Motor neuron (in vitro differentiated cells): ENCODE results near the gene LASP1NB.

Experiments
- ATAC-seq, 8 experiments: fragments of 200-7000 bp; cut with Tn5 transposase; replicated peaks in 6 of 8; 2 replicates each; pipeline ENCODE4 v1.8.0; 2021; ENCODE audit warnings: mild to moderate bottlenecking in 8 of 8, moderate library complexity in 8 of 8
- H3K27ac ChIP-seq, 2 donors: fragments of 250-450 bp; sonication (Bioruptor Pico); 2 replicates each; pipeline ENCODE4 v1.9.0; 2021; ENCODE audit warnings: antibody characterized with exemption in 2 of 2, mild to moderate bottlenecking in 2 of 2, moderate library complexity in 1 of 2
- H3K4me1 ChIP-seq, 2 donors: fragments of 250-450 bp; sonication (Bioruptor Pico); replicated peaks in 1 of 2; 2 replicates each; pipeline ENCODE4 v1.6.1; 2021; ENCODE audit warnings: antibody characterized with exemption in 2 of 2, mild to moderate bottlenecking in 2 of 2, moderate library complexity in 1 of 2
- H3K4me3 ChIP-seq, 5 donors: fragments of 250-450 bp; sonication (Bioruptor Pico); 2 replicates each; pipeline ENCODE4 v1.9.0; 2021; ENCODE audit warnings: antibody characterized with exemption in 5 of 5, mild to moderate bottlenecking in 5 of 5, moderate library complexity in 4 of 5
- WGBS, 10 experiments: fragments of 450-650 bp; shearing (Covaris generic); methylation state at CpG; one replicate each; pipeline ENCODE4 v1.0.0; 2022; 5-methylcytosine and 5-hydroxymethylcytosine counted together
- in situ Hi-C, 9 experiments: fragments of 400-800 bp; cut with MboI; loops; one replicate each; pipeline ENCODE4 v1.15.0; 2021; ENCODE audit warnings: low sequenced_read_pairs in 9 of 9, low pct_unique_long_range_greater_than_20kb in 2 of 9; ENCODE audit not compliant: unreplicated experiment in 9 of 9

LASP1NB gene

GRCh38 chr17:38914741-38915638 lies 10.4 kb upstream of the LASP1NB start:
- peak in 3 of 8 experiments; percentile 35 to 89 (median 84) for ATAC-seq
- in situ Hi-C loops = no loop called here
- Histone ChIP-seq H3K27ac (no peak overlapping the region), H3K4me3 (no peak overlapping the region), H3K4me1 (no peaks in the 10 kb centered on the region)
- WGBS, 10 experiments = 87 to 100% (median 98%) methylated on average over 1 to 7 of the region's 20 CpGs; no CpG with 5 or more reads in 4 of the 10 experiments

- H3K4me3 ChIP-seq = no peak overlapping the region
- no peaks in the 10 kb centered on the region for H3K4me1 ChIP-seq
- in situ Hi-C loops = no loop called here
- no peak for ATAC-seq
- WGBS, 10 experiments = 81 to 100% (median 100%) methylated on average over 1 to 5 of the region's 7 CpGs; no CpG with 5 or more reads in 4 of the 10 experiments
- H3K27ac ChIP-seq = no peak overlapping the region
These were observed 9.8 kb upstream of the LASP1NB start for GRCh38 chr17:38915639-38915995.

- WGBS, 10 experiments = 44 to 93% (median 85%) methylated on average over 3 to 8 of the region's 8 CpGs; no CpG with 5 or more reads in 4 of the 10 experiments
- no peak overlapping the region for H3K27ac ChIP-seq
- ATAC-seq = no peak
These were observed 8.6 kb upstream of the LASP1NB start for GRCh38 chr17:38916771-38917170.

DNA sequence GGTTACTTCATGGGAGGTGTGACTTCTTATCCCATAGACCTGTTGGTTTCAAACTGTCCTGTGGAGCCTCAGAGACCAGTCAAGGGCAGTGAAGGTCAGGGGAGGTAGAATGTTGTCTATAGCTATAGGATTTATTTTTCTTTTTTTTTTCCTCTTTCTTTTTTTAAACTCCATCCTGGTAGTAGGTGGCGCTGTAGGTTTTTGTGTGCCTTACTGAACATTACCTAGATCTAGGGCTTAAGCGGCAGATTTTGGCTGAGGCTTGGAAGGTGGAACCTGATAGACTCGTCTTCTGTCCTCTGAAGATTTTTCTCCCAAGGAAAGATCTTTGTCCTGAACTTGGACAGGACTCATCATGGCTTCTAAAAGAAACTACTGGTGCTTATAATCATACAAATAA lies 8.2 kb upstream of the LASP1NB start:
- in situ Hi-C loops = no loop called here
- Histone ChIP-seq H3K4me3 (no peak overlapping the region), H3K27ac (no peak overlapping the region), H3K4me1 (no peaks in the 10 kb centered on the region)
- WGBS, 10 experiments = 84 to 100% (median 96%) methylated on average over 1 to 3 of the region's 3 CpGs; no CpG with 5 or more reads in 4 of the 10 experiments
- ATAC-seq = no peak

More at GRCh38 chr17:38916771-38917170, 8.6 kb upstream of the LASP1NB start:
- Histone ChIP-seq H3K4me1 (no peaks in the 10 kb centered on the region), H3K4me3 (no peak overlapping the region)
- in situ Hi-C loops = no loop called here

- in situ Hi-C loops = no loop called here
- ATAC-seq = peak in 2 of 8 experiments; percentile 21 to 31
- no peak overlapping the region for H3K27ac ChIP-seq
These were observed 7.1 kb upstream of the LASP1NB start for GRCh38 chr17:38918129-38918913.

GRCh38 chr17:38918916-38919315 lies 6.5 kb upstream of the LASP1NB start:
- H3K4me3 ChIP-seq = no peak overlapping the region
- WGBS, 10 experiments = 100% methylated on average over 1 to 2 of the region's 5 CpGs; no CpG with 5 or more reads in 8 of the 10 experiments
- peaks cover 0 to 9% of the 10 kb centered on the region in 2 donors for H3K4me1 ChIP-seq
- H3K27ac ChIP-seq = no peak overlapping the region
- in situ Hi-C loops = no loop called here
- ATAC-seq = no peak

More at GRCh38 chr17:38918129-38918913, 7.1 kb upstream of the LASP1NB start:
- no peak overlapping the region for H3K4me3 ChIP-seq
- H3K4me1 ChIP-seq = peaks cover 0 to 9% of the 10 kb centered on the region in 2 donors
- WGBS, 10 experiments = 72 to 92% (median 82%) methylated on average over 2 to 23 of the region's 37 CpGs; no CpG with 5 or more reads in 6 of the 10 experiments

DNA sequence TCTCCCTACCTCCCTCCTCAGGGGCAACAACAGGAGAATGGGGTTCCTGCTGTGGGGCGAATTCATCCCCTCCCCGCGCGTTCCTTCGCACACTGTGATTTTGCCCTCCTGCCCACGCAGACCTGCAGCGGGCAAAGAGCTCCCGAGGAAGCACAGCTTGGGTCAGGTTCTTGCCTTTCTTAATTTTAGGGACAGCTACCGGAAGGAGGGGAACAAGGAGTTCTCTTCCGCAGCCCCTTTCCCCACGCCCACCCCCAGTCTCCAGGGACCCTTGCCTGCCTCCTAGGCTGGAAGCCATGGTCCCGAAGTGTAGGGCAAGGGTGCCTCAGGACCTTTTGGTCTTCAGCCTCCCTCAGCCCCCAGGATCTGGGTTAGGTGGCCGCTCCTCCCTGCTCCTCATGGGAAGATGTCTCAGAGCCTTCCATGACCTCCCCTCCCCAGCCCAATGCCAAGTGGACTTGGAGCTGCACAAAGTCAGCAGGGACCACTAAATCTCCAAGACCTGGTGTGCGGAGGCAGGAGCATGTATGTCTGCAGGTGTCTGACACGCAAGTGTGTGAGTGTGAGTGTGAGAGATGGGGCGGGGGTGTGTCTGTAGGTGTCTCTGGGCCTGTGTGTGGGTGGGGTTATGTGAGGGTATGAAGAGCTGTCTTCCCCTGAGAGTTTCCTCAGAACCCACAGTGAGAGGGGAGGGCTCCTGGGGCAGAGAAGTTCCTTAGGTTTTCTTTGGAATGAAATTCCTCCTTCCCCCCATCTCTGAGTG lies 5.9 kb upstream of the LASP1NB start:
- in situ Hi-C loops = no loop called here
- Histone ChIP-seq H3K4me1 (peaks cover 0 to 9% of the 10 kb centered on the region in 2 donors), H3K27ac (no peak overlapping the region), H3K4me3 (no peak overlapping the region)
- 92 to 100% (median 96%) methylated on average over 2 to 7 of the region's 16 CpGs; no CpG with 5 or more reads in 7 of the 10 experiments for WGBS, 10 experiments
- ATAC-seq = no peak

DNA sequence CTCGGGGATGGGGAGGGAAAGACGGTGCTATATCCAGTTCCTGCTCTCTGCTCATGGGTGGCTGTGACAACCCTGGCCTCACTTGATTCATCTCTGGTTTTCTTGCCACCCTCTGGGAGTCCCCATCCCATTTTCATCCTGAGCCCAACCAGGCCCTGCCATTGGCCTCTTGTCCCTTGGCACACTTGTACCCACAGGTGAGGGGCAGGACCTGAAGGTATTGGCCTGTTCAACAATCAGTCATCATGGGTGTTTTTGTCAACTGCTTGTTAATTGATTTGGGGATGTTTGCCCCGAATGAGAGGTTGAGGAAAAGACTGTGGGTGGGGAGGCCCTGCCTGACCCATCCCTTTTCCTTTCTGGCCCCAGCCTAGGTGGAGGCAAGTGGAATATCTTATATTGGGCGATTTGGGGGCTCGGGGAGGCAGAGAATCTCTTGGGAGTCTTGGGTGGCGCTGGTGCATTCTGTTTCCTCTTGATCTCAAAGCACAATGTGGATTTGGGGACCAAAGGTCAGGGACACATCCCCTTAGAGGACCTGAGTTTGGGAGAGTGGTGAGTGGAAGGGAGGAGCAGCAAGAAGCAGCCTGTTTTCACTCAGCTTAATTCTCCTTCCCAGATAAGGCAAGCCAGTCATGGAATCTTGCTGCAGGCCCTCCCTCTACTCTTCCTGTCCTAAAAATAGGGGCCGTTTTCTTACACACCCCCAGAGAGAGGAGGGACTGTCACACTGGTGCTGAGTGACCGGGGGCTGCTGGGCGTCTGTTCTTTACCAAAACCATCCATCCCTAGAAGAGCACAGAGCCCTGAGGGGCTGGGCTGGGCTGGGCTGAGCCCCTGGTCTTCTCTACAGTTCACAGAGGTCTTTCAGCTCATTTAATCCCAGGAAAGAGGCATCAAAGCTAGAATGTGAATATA lies 4.8 kb upstream of the LASP1NB start:
- H3K4me1 ChIP-seq = peaks cover 3 to 12% of the 10 kb centered on the region in 2 donors
- no peak for ATAC-seq
- in situ Hi-C loops = no loop called here
- H3K4me3 ChIP-seq = no peak overlapping the region
- 20 to 100% (median 81%) methylated on average over 1 to 4 of the region's 9 CpGs; no CpG with 5 or more reads in 3 of the 10 experiments for WGBS, 10 experiments
- H3K27ac ChIP-seq = no peak overlapping the region

DNA sequence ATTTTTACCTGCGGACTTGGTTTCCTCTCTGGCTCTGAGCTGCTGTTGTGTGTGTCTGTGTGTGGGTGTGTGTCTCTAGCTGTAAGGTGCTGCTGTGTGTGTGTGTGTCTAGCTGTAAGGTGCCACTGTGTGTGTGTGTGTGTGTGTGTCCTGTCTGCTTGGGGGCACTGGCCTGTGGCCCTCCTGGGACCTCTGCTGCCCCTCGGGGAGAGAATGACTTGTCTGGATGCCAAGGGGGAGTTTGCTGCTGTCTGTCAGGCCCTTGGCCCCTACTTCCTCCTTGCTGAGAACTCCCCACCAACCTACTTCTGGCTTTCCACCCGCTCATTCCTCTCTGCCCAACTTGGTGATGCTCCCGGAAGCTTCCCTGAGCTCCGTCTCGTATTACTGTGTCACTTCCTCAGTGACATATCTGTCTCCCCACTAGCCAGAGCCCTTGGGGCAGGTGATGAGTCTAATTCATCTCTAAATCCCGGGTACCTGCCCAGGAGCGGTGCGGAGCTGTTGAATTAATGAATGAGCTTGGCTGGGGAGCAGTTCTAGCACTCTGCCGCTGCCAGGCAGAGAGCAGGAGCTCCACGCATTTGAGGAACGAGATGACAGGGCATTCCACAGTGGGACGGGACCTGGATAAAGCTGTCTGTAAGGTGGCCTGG lies 3.5 kb upstream of the LASP1NB start:
- H3K4me1 ChIP-seq = peaks cover 3 to 17% of the 10 kb centered on the region in 2 donors
- 40 to 100% (median 79%) methylated on average over 1 to 7 of the region's 13 CpGs; no CpG with 5 or more reads in 2 of the 10 experiments for WGBS, 10 experiments
- in situ Hi-C loops = no loop called here
- peak in 1 of 8 experiments; percentile 4 for ATAC-seq
- H3K27ac ChIP-seq = no peak overlapping the region
- no peak overlapping the region for H3K4me3 ChIP-seq

GRCh38 chr17:38922538-38923297 lies 2.7 kb upstream of the LASP1NB start:
- in situ Hi-C loops = no loop called here
- Histone ChIP-seq H3K4me1 (peaks cover 3 to 17% of the 10 kb centered on the region in 2 donors), H3K27ac (no peak overlapping the region), H3K4me3 (no peak overlapping the region)
- WGBS, 10 experiments = 20 to 100% (median 42%) methylated on average over 1 to 2 of the region's 6 CpGs; no CpG with 5 or more reads in 7 of the 10 experiments
- peak; percentile 27 to 60 (median 48) for ATAC-seq
